SK-N-MC (cell line): ENCODE results near the gene TRAM2.
A peak's percentile ranks its signal among the peaks of the same experiment; 100 is the strongest.

Source experiments
- DNase-seq: peaks from one replicate; pipeline ENCODE4 v3.0.0-alpha.2; 2011; ENCODE audit warnings: low read depth, low spot score
- H3K27ac ChIP-seq: fragments of 200-600 bp; sonication (generic); 2 replicates; pipeline ENCODE4 v1.5.1; 2016; ENCODE audit warnings: mixed run types
- H3K36me3 ChIP-seq: fragments of 200-600 bp; sonication (generic); 2 replicates; pipeline ENCODE4 v1.6.1; 2017; ENCODE audit warnings: antibody characterized with exemption, low read length, mixed read lengths; ENCODE audit not compliant: insufficient read depth
- H3K4me3 ChIP-seq: fragments of 200-600 bp; sonication (generic); 2 replicates; pipeline ENCODE4 v1.5.1; 2016
- H3K9ac ChIP-seq: fragments of 200-600 bp; sonication (generic); 2 replicates; pipeline ENCODE4 v1.8.0; 2017; ENCODE audit warnings: mixed run types, mixed read lengths; ENCODE audit not compliant: insufficient read length
- H3K9me3 ChIP-seq: fragments of 200-600 bp; sonication (generic); 2 replicates; pipeline ENCODE4 v1.6.1; 2017; ENCODE audit warnings: low read depth, mild to moderate bottlenecking, antibody characterized with exemption, low read length, moderate library complexity, mixed read lengths
- EZH2 ChIP-seq: fragments of 200-600 bp; sonication (generic); IDR thresholded peaks from one replicate; pipeline ENCODE4 v1.6.1; 2017; ENCODE audit warnings: antibody characterized with exemption
- FOXP2 ChIP-seq: optimal IDR thresholded peaks from 2 replicates; pipeline ENCODE3; 2011; ENCODE audit warnings: mild to moderate bottlenecking, moderate library complexity; ENCODE audit not compliant: insufficient read depth; ENCODE audit errors: extremely low read length, control extremely low read depth
- POLR2AphosphoS5 ChIP-seq: IDR thresholded peaks from 2 replicates; pipeline ENCODE4 v1.6.1; 2012; ENCODE audit warnings: mild to moderate bottlenecking, low read depth, low read length, borderline replicate concordance

Gene TRAM2

DNA sequence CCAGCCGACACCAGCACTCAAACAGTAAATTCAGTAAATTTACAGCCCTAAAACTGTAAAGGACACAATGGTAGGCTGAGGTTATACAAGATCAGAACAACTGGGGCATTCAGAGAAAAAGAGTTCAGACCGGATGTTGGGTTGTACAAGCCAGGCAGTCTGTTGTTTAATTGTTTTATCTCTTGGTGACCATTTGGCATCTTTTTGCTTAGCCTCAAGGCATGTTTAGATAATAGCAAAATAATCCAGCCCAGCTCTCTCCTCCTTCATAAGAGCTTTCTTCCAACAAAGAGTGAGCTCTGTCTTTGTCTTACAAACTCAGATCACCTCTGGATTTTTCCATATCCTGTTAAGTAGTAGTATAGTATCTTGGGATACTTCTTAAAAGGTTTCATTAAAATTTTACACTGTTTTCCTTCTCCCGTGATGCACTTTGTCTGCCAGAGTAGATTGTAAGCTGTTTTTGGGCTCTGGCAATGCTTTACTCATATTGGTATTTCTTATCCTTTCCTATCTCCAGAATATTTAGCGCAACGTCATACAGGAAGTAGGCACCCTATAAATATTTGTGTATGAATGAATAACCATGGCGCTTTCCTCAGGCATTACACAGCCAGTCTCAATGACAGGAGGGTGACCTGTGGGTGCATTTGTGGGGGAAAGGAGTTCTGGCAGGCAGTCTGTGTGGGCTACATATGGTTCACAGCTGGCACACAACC is 35.6 kb upstream of the TRAM2 start:
- Histone ChIP-seq H3K4me3 (0 out of 2 replicates have a peak overlapping the region, but pooled peaks have one; percentile 20), H3K27ac (peak overlapping the region; percentile 43; the same call in 1 of the 2 replicates), H3K9me3 (no peaks in the 10 kb centered on the region), H3K36me3 (no peaks in the 10 kb centered on the region), H3K9ac (no peak overlapping the region)
- DNase-seq, result no peak
- TF ChIP-seq FOXP2, result no peak
- TF ChIP-seq POLR2AphosphoS5, result no peak
- no peak for TF ChIP-seq EZH2

GRCh38 chr6:52611833-52612232 is 35.0 kb upstream of the TRAM2 start:
- H3K9me3 ChIP-seq, result no peaks in the 10 kb centered on the region
- no peak for DNase-seq
- no peaks in the 10 kb centered on the region for H3K36me3 ChIP-seq
- TF ChIP-seq FOXP2 (no peak), POLR2AphosphoS5 (no peak), EZH2 (no peak)
- no peak overlapping the region for H3K4me3 ChIP-seq
- no peak overlapping the region for H3K9ac ChIP-seq
- H3K27ac ChIP-seq, result no peak overlapping the region

GRCh38 chr6:52610745-52611355 is 34.0 kb upstream of the TRAM2 start:
- Histone ChIP-seq H3K27ac (no peak overlapping the region), H3K9me3 (no peaks in the 10 kb centered on the region), H3K4me3 (no peak overlapping the region), H3K9ac (no peak overlapping the region), H3K36me3 (no peaks in the 10 kb centered on the region)
- DNase-seq, result no peak
- no peak for TF ChIP-seq FOXP2
- no peak for TF ChIP-seq EZH2
- no peak for TF ChIP-seq POLR2AphosphoS5

DNA sequence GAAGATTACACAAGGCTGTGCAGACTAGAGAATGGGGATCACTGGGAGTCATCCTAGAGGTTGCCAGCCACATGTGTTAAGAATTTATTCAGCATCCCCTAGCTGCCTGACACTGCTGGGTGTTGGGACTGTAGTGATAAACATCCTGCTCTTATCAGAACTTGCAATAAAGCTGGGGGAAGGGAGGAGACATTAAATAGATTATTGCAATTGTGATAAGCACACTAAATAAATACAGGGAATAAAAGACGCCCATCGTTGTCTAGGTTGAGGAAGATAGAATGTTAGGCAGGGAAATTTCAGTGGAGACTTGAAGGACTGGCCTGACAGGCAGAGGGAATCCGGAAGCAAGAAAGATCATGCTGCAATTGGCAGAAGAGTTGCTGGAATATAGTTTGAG is 33.2 kb upstream of the TRAM2 start:
- H3K9me3 ChIP-seq, result no peaks in the 10 kb centered on the region
- no peak for TF ChIP-seq POLR2AphosphoS5
- TF ChIP-seq FOXP2, result no peak
- TF ChIP-seq EZH2, result no peak
- H3K9ac ChIP-seq, result no peak overlapping the region
- no peak for DNase-seq
- no peak overlapping the region for H3K4me3 ChIP-seq
- H3K36me3 ChIP-seq, result no peaks in the 10 kb centered on the region
- no peak overlapping the region for H3K27ac ChIP-seq

DNA sequence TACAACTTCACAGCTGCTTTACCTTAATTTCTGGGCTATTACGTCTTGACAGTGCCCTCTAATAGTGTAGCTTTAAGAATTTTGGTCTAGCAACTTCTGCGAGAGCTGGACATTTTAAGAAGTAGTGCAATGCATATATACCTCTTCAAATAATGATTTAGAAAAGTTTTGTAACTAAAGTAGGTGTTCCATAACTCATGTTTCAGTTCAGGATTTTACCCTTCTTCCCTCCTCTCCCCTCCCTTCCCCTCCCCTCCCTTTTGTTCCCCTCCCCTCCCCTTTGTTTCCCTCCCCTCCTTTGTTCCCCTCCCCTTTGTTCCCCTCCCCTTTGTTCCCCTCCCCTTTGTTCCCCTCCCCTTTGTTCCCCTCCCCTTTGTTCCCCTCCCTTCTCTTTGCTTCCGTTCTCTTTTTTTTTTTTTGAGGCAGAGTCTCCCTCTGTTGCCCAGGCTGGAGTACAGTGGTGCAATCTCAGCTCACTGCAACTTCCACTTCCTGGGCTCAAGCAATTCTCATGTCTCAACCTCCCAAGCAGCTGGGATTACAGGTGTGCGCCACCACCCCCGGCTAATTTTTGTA is 28.8 kb upstream of the TRAM2 start:
- Histone ChIP-seq H3K36me3 (no peaks in the 10 kb centered on the region), H3K9me3 (no peaks in the 10 kb centered on the region), H3K4me3 (no peak overlapping the region), H3K27ac (no peak overlapping the region), H3K9ac (no peak overlapping the region)
- no peak for DNase-seq
- TF ChIP-seq EZH2, result no peak
- TF ChIP-seq FOXP2, result no peak
- no peak for TF ChIP-seq POLR2AphosphoS5

DNA sequence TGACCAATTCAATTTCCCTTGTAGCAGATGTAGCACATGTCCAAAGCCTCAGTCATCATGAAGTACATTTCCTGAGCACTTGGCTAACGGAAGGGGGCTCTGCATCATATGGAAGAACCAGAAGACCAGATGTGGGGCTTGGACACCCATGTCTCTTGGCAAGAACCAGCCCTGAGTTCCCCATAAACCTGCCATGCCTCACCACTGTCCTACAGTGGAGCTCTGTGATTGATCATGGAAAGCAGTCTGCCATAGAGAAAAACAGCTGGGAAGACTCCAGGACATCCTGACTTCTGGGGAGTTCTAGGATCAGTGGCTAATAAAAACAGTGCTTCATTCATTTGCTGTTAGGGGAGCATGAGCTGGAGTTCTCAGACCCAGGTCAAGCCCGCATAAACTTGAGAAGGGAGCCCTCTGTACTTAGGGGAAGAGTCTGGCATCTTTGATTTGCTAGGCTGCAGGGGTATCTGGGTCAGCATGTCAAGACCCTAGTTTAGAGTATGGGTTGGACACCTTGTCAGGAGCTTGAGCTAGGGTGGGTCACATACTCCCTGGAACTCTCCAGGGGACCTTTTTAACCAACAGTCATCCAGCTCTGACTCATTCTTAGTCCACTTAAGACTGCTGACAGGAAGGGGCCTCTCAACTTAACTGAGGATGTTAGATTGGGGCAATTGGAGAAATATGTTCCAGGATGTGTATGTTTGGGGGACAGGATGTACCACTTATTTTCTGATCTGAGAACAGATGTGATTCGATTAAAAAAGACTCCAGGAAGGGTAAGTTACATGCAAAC is 26.3 kb upstream of the TRAM2 start:
- DNase-seq, result no peak
- Histone ChIP-seq H3K9me3 (no peaks in the 10 kb centered on the region), H3K36me3 (no peaks in the 10 kb centered on the region), H3K27ac (no peak overlapping the region), H3K4me3 (no peak overlapping the region), H3K9ac (no peak overlapping the region)
- TF ChIP-seq FOXP2 (no peak), EZH2 (no peak), POLR2AphosphoS5 (no peak)

GRCh38 chr6:52598824-52599190 is 21.9 kb upstream of the TRAM2 start:
- H3K4me3 ChIP-seq, result no peak overlapping the region
- no peak for DNase-seq
- no peak overlapping the region for H3K9ac ChIP-seq
- H3K9me3 ChIP-seq, result no peaks in the 10 kb centered on the region
- no peak overlapping the region for H3K27ac ChIP-seq
- H3K36me3 ChIP-seq, result no peaks in the 10 kb centered on the region
- TF ChIP-seq POLR2AphosphoS5 (no peak), FOXP2 (no peak), EZH2 (no peak)
